B cell (primary cell): Measurements from ENCODE around the gene MMRN2.

Experiments
- CTCF ChIP-seq: fragments of 200-600 bp; IDR thresholded peaks from one replicate; pipeline ENCODE4 v1.8.0; 2022; ENCODE audit warnings: antibody characterized with exemption, mild to moderate bottlenecking
- EZH2 ChIP-seq: IDR thresholded peaks from 2 replicates; pipeline ENCODE4 v1.6.1; 2012; ENCODE audit warnings: borderline replicate concordance, low read depth, mild to moderate bottlenecking, moderate library complexity, low read length; ENCODE audit not compliant: insufficient read depth, poor library complexity, severe bottlenecking

GRCh38 chr10:86974484-86974883 lies 17.1 kb upstream of the MMRN2 start:
- TF ChIP-seq CTCF: no peak
- TF ChIP-seq EZH2: no peak
